Panc1 (cell line): ENCODE results near the gene CCZ1. TPM values are rescaled to one million over a fixed set of nuclear protein-coding genes. Genes with fewer than 3 reads are reported as not detected.
"Not testable (repeated sequence)": the region's sequence is repeated elsewhere in the genome, so short reads cannot be mapped to it uniquely, and the experiment has no call there.

Experiments used
- ATAC-seq: fragments of 200-7000 bp; cut with Tn5 transposase; 2 replicates; pipeline ENCODE4 v1.9.1; 2020; ENCODE audit warnings: mild to moderate bottlenecking, moderate library complexity
- BruUV-seq: library from RNA; stranded (reverse); fragments of 400-500 nt; replicated peaks from 2 replicates; lab custom pipeline; 2021; lab: Mats Ljungman, UMichigan
- CTCF ChIA-PET: fragments of 300-600 bp; sonication (Branson Sonifier 250); formaldehyde crosslinking; loops from one replicate; lab custom pipeline; 2022; ENCODE audit warnings: antibody characterized with exemption; lab: Charles Lee
- POLR2A ChIA-PET: fragments of 300-600 bp; sonication (Branson Sonifier 250); formaldehyde crosslinking; loops from one replicate; lab custom pipeline; 2022; ENCODE audit warnings: antibody characterized with exemption; lab: Charles Lee
- DNase-seq: peaks from one replicate; pipeline ENCODE4 v3.0.0-alpha.2; 2010; ENCODE audit warnings: low read depth, low spot score
- H3K27ac ChIP-seq: 2 replicates; pipeline ENCODE4 v1.5.1; 2011; ENCODE audit warnings: mild to moderate bottlenecking, low read length, inconsistent platforms
- H3K27me3 ChIP-seq: fragments of 200-500 bp; sonication (Bioruptor generic); 2 replicates; pipeline ENCODE4 v1.6.0; 2014; ENCODE audit warnings: low read length, inconsistent platforms; ENCODE audit not compliant: control insufficient read depth, insufficient read depth
- H3K36me3 ChIP-seq: fragments of 200-500 bp; sonication (Bioruptor generic); 2 replicates; pipeline ENCODE4 v1.5.1; 2014; ENCODE audit warnings: inconsistent platforms, mild to moderate bottlenecking, low read length, moderate library complexity; ENCODE audit not compliant: control insufficient read depth, insufficient read depth
- H3K4me1 ChIP-seq: 2 replicates; pipeline ENCODE4 v1.5.1; 2011; ENCODE audit warnings: inconsistent platforms, mild to moderate bottlenecking, low read length, moderate library complexity; ENCODE audit not compliant: control insufficient read depth, insufficient read depth
- H3K4me3 ChIP-seq, 2 experiments: 2 replicates each; pipeline ENCODE4 v1.5.1; 2011 to 2012; ENCODE audit warnings: low read depth in 2 of 2, low read length in 2 of 2, mild to moderate bottlenecking in 2 of 2, inconsistent platforms in 1 of 2, moderate library complexity in 1 of 2
- H3K9me3 ChIP-seq: fragments of 200-500 bp; sonication (Bioruptor generic); 2 replicates; pipeline ENCODE4 v1.5.1; 2014; ENCODE audit warnings: low read depth, mild to moderate bottlenecking, inconsistent platforms, low read length, moderate library complexity; ENCODE audit not compliant: control insufficient read depth, insufficient read depth
- in situ Hi-C: cut with HindIII; loops from 2 replicates; pipeline ENCODE4 v1.10.0; 2016; ENCODE audit warnings: low sequenced_read_pairs, low pct_unique_long_range_greater_than_20kb
- intact Hi-C: fragments of 100-400 bp; cut with micrococcal nuclease; formaldehyde crosslinking; loops from one replicate; pipeline ENCODE4 v1.10.0; 2022; ENCODE audit not compliant: unreplicated experiment
- total RNA-seq: library from RNA; stranded (reverse); gene quantifications from one replicate; pipeline ENCODE4 v1.2.1, GENCODE V29; 2021; ENCODE audit not compliant: unreplicated experiment

Gene CCZ1
- total RNA-seq, 1 experiment from 2014 or later: 128 TPM

DNA sequence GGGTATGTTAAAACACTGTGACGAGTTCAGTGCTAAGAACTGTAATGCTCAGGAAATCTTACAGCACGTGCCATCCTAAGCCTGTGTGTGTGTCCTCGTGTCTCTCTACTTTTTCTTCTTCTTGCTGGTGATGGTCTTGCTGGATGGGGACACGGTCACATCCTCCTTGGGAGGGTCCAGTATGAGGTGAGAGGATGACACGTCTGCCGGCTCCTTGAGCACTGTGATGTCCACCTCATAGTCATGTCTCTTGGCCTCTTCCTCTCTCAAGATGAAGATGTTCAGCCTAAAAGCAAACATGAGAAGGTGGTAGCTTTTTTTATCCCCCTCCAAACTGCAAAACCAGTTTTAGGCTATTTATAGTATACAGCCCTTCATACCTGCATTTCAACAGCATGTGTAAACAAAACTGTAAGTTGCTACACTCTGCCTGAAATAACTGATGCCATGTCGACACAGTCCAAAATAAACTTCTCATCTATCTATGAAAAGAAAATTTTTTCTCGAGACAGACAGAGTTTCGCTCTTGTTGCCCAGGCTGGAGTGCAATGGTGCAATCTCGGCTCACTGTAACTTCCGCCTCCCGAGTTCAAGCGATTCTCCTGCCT is 27.8 kb downstream of the CCZ1 start:
- ATAC-seq, H3K9me3 ChIP-seq, H3K27me3 ChIP-seq, H3K36me3 ChIP-seq, H3K27ac ChIP-seq, CTCF ChIA-PET, BruUV-seq, intact Hi-C loops, H3K4me3 ChIP-seq, DNase-seq, H3K4me1 ChIP-seq, in situ Hi-C loops, POLR2A ChIA-PET: not testable (repeated sequence)

DNA sequence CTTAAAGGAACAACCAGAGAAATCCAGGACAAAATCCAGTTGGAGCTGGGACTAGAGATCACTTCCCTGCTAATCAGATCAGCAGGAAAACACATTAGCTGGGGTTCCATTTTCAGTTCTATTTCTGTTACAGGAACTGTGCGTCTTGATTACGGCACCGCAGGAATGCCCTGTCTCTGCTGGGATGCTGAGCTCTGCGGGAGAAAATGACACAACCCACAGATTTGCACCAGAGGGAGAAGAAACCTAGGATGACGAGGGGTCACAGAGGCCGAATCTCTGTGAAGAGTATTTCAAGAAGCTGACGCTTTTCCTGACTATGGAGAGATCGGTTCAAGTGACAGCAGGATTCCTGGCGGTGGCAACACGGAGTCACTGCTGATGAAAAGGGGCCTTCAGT is 31.8 kb downstream of the CCZ1 start:
- CTCF ChIA-PET, intact Hi-C loops, POLR2A ChIA-PET, in situ Hi-C loops, H3K4me3 ChIP-seq, H3K27me3 ChIP-seq, H3K27ac ChIP-seq, H3K9me3 ChIP-seq, H3K36me3 ChIP-seq, BruUV-seq, DNase-seq, H3K4me1 ChIP-seq, ATAC-seq: not testable (repeated sequence)

GRCh38 chr7:5931250-5931649 is 32.7 kb downstream of the CCZ1 start:
- BruUV-seq, ATAC-seq, DNase-seq, CTCF ChIA-PET, H3K4me3 ChIP-seq, intact Hi-C loops, in situ Hi-C loops, H3K27me3 ChIP-seq, H3K9me3 ChIP-seq, H3K36me3 ChIP-seq, H3K4me1 ChIP-seq, POLR2A ChIA-PET, H3K27ac ChIP-seq: not testable (repeated sequence)

- intact Hi-C loops, H3K4me1 ChIP-seq, CTCF ChIA-PET, DNase-seq, H3K27ac ChIP-seq, POLR2A ChIA-PET, H3K9me3 ChIP-seq, H3K4me3 ChIP-seq, H3K27me3 ChIP-seq, in situ Hi-C loops, H3K36me3 ChIP-seq, BruUV-seq: not testable (repeated sequence)
- ATAC-seq: peak; percentile 89
These were observed 33.5 kb downstream of the CCZ1 start for GRCh38 chr7:5931905-5932644.

GRCh38 chr7:5934945-5935450 is 36.5 kb downstream of the CCZ1 start:
- in situ Hi-C loops, H3K4me1 ChIP-seq, H3K9me3 ChIP-seq, ATAC-seq, POLR2A ChIA-PET, CTCF ChIA-PET, intact Hi-C loops, H3K4me3 ChIP-seq, H3K36me3 ChIP-seq, H3K27me3 ChIP-seq, H3K27ac ChIP-seq, BruUV-seq, DNase-seq: not testable (repeated sequence)

- H3K36me3 ChIP-seq, H3K9me3 ChIP-seq, CTCF ChIA-PET, BruUV-seq, POLR2A ChIA-PET, ATAC-seq, H3K27ac ChIP-seq, H3K4me1 ChIP-seq, in situ Hi-C loops, H3K4me3 ChIP-seq, intact Hi-C loops, DNase-seq, H3K27me3 ChIP-seq: not testable (repeated sequence)
These were observed 64.7 kb downstream of the CCZ1 start for GRCh38 chr7:5963205-5963604.

DNA sequence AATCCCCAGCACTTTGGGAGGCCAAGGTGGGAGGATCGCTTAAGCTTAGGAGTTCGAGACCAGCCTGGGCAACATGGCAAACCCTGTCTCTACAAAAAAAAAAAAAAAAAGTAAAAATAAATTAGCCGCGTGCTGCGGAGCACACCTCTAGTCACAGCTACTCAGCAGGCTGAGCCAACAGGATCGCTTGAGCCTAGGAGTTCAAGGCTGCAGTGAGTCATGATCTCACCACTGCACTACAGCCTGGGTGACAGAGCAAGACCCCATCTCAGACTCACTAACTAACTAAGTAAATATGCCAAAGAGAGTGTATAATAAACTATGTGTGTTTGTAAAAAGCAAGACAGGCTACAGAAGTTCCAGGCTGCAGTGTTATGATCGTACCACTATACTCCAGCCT is 65.3 kb downstream of the CCZ1 start:
- H3K9me3 ChIP-seq, POLR2A ChIA-PET, CTCF ChIA-PET, DNase-seq, ATAC-seq, H3K4me1 ChIP-seq, H3K4me3 ChIP-seq, in situ Hi-C loops, H3K36me3 ChIP-seq, intact Hi-C loops, BruUV-seq, H3K27me3 ChIP-seq, H3K27ac ChIP-seq: not testable (repeated sequence)
